HepG2 (cell line): ENCODE data around the gene PPME1. TPM values are rescaled to one million over a fixed set of nuclear protein-coding genes. Genes with fewer than 3 reads are reported as not detected.

ENCODE experiments used
- CBFB ChIP-seq: sonication (generic); formaldehyde crosslinking; IDR thresholded peaks from 2 replicates; pipeline ENCODE4 v1.4.0; 2020; ENCODE audit warnings: missing genetic modification reagents
- EEA1 ChIP-seq: sonication (generic); formaldehyde crosslinking; IDR thresholded peaks from 2 replicates; pipeline ENCODE4 v1.5.1; 2020; ENCODE audit warnings: mild to moderate bottlenecking, missing genetic modification reagents, borderline replicate concordance
- NFATC3 ChIP-seq: sonication (generic); formaldehyde crosslinking; IDR thresholded peaks from 2 replicates; pipeline ENCODE4 v1.5.1; 2020; ENCODE audit warnings: mild to moderate bottlenecking, missing genetic modification reagents
- NFKBIZ ChIP-seq: IDR thresholded peaks from 2 replicates; pipeline ENCODE4 v1.6.1; 2018; ENCODE audit warnings: missing genetic modification reagents, missing compliant biosample characterization
- PAWR ChIP-seq: sonication (generic); formaldehyde crosslinking; IDR thresholded peaks from 2 replicates; pipeline ENCODE4 v1.4.0; 2020; ENCODE audit warnings: missing genetic modification reagents, mild to moderate bottlenecking, borderline replicate concordance
- POLR2A ChIP-seq, 2 experiments: IDR thresholded peaks; 2 replicates each; pipeline ENCODE4 v1.6.1; 2011; ENCODE audit warnings: low read depth in 2 of 2, low read length in 2 of 2, mild to moderate bottlenecking in 1 of 2, moderate library complexity in 1 of 2; ENCODE audit not compliant: insufficient read depth in 1 of 2
- RELA ChIP-seq: sonication (generic); formaldehyde crosslinking; IDR thresholded peaks from 2 replicates; pipeline ENCODE4 v1.4.0; 2020; ENCODE audit warnings: missing genetic modification reagents
- RFX1 ChIP-seq: fragments of 450-650 bp; IDR thresholded peaks from 2 replicates; pipeline ENCODE4 v1.6.1; 2017
- SETDB1 ChIP-seq: sonication (generic); formaldehyde crosslinking; IDR thresholded peaks from 2 replicates; pipeline ENCODE4 v1.5.1; 2020; ENCODE audit warnings: missing genetic modification reagents, mild to moderate bottlenecking, borderline replicate concordance
- TOPORS ChIP-seq: sonication (generic); formaldehyde crosslinking; IDR thresholded peaks from 2 replicates; pipeline ENCODE4 v1.8.0; 2023; ENCODE audit warnings: mild to moderate bottlenecking, missing genetic modification reagents
- ZNF234 ChIP-seq: sonication (generic); formaldehyde crosslinking; conservative IDR thresholded peaks from 2 replicates; pipeline ENCODE4 v1.5.1; 2020; ENCODE audit warnings: mild to moderate bottlenecking, missing genetic modification reagents
- ZNF317 ChIP-seq: sonication (generic); formaldehyde crosslinking; IDR thresholded peaks from 2 replicates; pipeline ENCODE4 v1.5.0; 2020; ENCODE audit warnings: mild to moderate bottlenecking, missing genetic modification reagents
- ZNF484 ChIP-seq: sonication (generic); formaldehyde crosslinking; IDR thresholded peaks from 2 replicates; pipeline ENCODE4 v1.5.1; 2020; ENCODE audit warnings: mild to moderate bottlenecking, low read depth, missing genetic modification reagents, borderline replicate concordance
- ZNF546 ChIP-seq: sonication (generic); formaldehyde crosslinking; conservative IDR thresholded peaks from 2 replicates; pipeline ENCODE4 v1.8.1; 2023; ENCODE audit warnings: mild to moderate bottlenecking, missing genetic modification reagents
- ZNF605 ChIP-seq: sonication (generic); formaldehyde crosslinking; IDR thresholded peaks from 2 replicates; pipeline ENCODE4 v1.8.0; 2022; ENCODE audit warnings: mild to moderate bottlenecking, missing genetic modification reagents
- ZNF652 ChIP-seq: IDR thresholded peaks from 2 replicates; pipeline ENCODE4 v1.6.1; 2016; ENCODE audit warnings: low read depth, borderline replicate concordance
- ZNF703 ChIP-seq: sonication (generic); formaldehyde crosslinking; IDR thresholded peaks from 2 replicates; pipeline ENCODE4 v1.5.1; 2020; ENCODE audit warnings: missing genetic modification reagents, mild to moderate bottlenecking, moderate library complexity, borderline replicate concordance
- ZNF749 ChIP-seq: sonication (generic); formaldehyde crosslinking; IDR thresholded peaks from 2 replicates; pipeline ENCODE4 v1.8.0; 2022; ENCODE audit warnings: mild to moderate bottlenecking, missing genetic modification reagents, moderate library complexity, borderline replicate concordance
- ZNF775 ChIP-seq: sonication (generic); formaldehyde crosslinking; IDR thresholded peaks from 2 replicates; pipeline ENCODE4 v1.4.0; 2020; ENCODE audit warnings: missing genetic modification reagents, mild to moderate bottlenecking, moderate library complexity, borderline replicate concordance
- polyA plus RNA-seq, 8 experiments: library from polyadenylated mRNA; depleted of rRNA in 3 of 8; stranded (reverse) in 7 of 8; unstranded in 1 of 8; fragments of >200 nt; fragmentation: Illumina TruSeq in 4 of 8; extraction: Trizol in 4 of 8; gene quantifications; 2 replicates each; pipeline versions ENCODE4 v1.2.1 to v1.2.3, GENCODE V29; 2011 to 2016; ENCODE audit warnings: low read depth in 4 of 8, missing spikeins in 1 of 8, mixed read lengths in 1 of 8; ENCODE audit not compliant: insufficient read depth in 1 of 8
- total RNA-seq, 5 experiments: library from RNA; depleted of rRNA; stranded (reverse); fragments of >200 nt; fragmentation: Illumina TruSeq; extraction: Trizol; gene quantifications; 2 replicates each; pipeline ENCODE4 v1.2.3, GENCODE V29; 2016; ENCODE audit warnings: low read depth in 1 of 5
- TF ChIP-seq, protein P1 (sequence below): sonication (generic); formaldehyde crosslinking; IDR thresholded peaks from 2 replicates; pipeline ENCODE4 v1.5.0; 2020; ENCODE audit warnings: missing genetic modification reagents
- TF ChIP-seq, protein P2 (sequence below): sonication (generic); formaldehyde crosslinking; IDR thresholded peaks from 2 replicates; pipeline ENCODE4 v1.5.0; 2020; ENCODE audit warnings: mild to moderate bottlenecking, missing genetic modification reagents
- TF ChIP-seq, protein P3 (sequence below): sonication (generic); formaldehyde crosslinking; IDR thresholded peaks from 2 replicates; pipeline ENCODE4 v1.8.0; 2022; ENCODE audit warnings: missing genetic modification reagents, mild to moderate bottlenecking, borderline replicate concordance
- TF ChIP-seq, protein P4 (sequence below): sonication (generic); formaldehyde crosslinking; IDR thresholded peaks from 2 replicates; pipeline ENCODE4 v1.4.0; 2020; ENCODE audit warnings: missing genetic modification reagents

The PPME1 gene
- total and polyA plus RNA-seq, 2 of the 13 experiments (the other 11 are each of a cell fraction or from before 2014, with no cell fraction given), result 31.3 to 56.0 TPM

DNA sequence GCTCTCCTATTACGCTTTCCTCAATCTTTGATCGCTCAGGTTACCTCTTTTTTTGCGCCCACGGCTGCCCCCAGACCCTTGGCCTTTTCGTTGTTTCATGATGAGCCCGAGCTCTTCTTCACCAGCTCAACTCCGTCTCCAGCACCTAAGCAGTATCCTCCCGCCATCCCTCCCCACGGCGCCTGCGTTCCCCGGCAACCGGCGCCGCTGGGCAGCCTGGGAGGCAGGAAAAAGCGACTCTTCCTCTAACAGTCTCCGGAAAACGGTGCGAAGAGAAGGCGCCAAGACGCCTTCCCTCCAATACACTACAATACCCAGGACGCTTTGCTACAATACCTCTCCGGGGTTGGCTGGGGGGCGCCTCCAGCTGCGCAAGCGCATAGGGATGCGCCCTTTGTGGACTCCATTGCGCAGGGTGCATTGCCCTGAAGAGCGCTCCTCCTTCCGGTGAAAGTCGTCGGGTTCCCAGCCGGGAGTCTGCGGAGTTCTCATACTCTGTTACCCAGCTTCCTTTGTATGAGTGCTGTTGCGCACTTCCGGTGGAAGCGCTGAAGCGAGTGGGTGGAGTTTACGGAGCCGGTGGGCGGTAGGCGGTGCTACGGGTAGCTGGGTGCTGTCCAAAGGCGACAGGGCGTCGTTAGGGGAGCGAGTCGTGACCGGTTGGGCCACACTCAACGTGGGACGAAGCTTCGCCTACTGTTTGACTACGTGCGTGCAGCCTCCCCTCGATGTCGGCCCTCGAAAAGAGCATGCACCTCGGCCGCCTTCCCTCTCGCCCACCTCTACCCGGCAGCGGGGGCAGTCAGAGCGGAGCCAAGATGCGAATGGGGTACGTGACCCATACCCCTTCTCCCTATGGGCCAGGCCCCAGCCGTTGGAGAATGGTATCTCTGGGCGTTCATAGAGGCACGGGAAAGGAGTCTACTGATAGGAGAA, at the start of gene PPME1, which contains the start of gene C2CD3 (continued):
- peak; percentile 39; the same call in 1 of the 2 replicates for TF ChIP-seq RFX1
- TF ChIP-seq, protein P1, sequence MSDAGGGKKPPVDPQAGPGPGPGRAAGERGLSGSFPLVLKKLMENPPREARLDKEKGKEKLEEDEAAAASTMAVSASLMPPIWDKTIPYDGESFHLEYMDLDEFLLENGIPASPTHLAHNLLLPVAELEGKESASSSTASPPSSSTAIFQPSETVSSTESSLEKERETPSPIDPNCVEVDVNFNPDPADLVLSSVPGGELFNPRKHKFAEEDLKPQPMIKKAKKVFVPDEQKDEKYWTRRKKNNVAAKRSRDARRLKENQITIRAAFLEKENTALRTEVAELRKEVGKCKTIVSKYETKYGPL (CRISPR knock-in tag), result 0 out of 2 replicates have a peak, but pooled peaks have one; percentile 27
- peak; percentile 82; the same call in 1 of the 2 replicates for TF ChIP-seq EEA1
- no peak for TF ChIP-seq PAWR (CRISPR knock-in tag)
- TF ChIP-seq ZNF605, result peak; percentile 58; the same call in 1 of the 2 replicates
- no peak for TF ChIP-seq ZNF775 (CRISPR knock-in tag)
- no peak for TF ChIP-seq SETDB1 (CRISPR knock-in tag)
- TF ChIP-seq, protein P2, sequence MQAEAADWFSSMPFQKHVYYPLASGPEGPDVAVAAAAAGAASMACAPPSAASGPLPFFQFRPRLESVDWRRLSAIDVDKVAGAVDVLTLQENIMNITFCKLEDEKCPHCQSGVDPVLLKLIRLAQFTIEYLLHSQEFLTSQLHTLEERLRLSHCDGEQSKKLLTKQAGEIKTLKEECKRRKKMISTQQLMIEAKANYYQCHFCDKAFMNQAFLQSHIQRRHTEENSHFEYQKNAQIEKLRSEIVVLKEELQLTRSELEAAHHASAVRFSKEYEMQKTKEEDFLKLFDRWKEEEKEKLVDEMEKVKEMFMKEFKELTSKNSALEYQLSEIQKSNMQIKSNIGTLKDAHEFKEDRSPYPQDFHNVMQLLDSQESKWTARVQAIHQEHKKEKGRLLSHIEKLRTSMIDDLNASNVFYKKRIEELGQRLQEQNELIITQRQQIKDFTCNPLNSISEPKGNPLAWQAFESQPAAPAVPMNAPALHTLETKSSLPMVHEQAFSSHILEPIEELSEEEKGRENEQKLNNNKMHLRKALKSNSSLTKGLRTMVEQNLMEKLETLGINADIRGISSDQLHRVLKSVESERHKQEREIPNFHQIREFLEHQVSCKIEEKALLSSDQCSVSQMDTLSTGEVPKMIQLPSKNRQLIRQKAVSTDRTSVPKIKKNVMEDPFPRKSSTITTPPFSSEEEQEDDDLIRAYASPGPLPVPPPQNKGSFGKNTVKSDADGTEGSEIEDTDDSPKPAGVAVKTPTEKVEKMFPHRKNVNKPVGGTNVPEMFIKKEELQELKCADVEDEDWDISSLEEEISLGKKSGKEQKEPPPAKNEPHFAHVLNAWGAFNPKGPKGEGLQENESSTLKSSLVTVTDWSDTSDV (CRISPR knock-in tag), result no peak; the same call in 1 of the 2 replicates
- TF ChIP-seq, protein P3, sequence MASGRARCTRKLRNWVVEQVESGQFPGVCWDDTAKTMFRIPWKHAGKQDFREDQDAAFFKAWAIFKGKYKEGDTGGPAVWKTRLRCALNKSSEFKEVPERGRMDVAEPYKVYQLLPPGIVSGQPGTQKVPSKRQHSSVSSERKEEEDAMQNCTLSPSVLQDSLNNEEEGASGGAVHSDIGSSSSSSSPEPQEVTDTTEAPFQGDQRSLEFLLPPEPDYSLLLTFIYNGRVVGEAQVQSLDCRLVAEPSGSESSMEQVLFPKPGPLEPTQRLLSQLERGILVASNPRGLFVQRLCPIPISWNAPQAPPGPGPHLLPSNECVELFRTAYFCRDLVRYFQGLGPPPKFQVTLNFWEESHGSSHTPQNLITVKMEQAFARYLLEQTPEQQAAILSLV (CRISPR knock-in tag), result no peak
- TF ChIP-seq ZNF317, result peak; percentile 23; the same call in 1 of the 2 replicates
- 0 out of 2 replicates have a peak, but pooled peaks have one; percentile 22 for TF ChIP-seq CBFB
- no peak for TF ChIP-seq ZNF546
- 0 out of 2 replicates have a peak, but pooled peaks have one; percentile 70 for TF ChIP-seq ZNF749
- TF ChIP-seq ZNF484 (CRISPR knock-in tag), result no peak
- peak; percentile 5; the same call in 1 of the 2 replicates for TF ChIP-seq ZNF652 (CRISPR knock-in tag)
- TF ChIP-seq POLR2A (IDR thresholded peaks at IDR 0.05; ENCODE audit: insufficient read depth in 1 of 2, low read depth in 2 of 2, low read length in 2 of 2), result peak; percentile 88 to 98
- TF ChIP-seq RELA (CRISPR knock-in tag), result no peak
- TF ChIP-seq ZNF234 (CRISPR knock-in tag), result no peak
- peak; percentile 75 for TF ChIP-seq TOPORS (CRISPR knock-in tag)
- TF ChIP-seq, protein P4, sequence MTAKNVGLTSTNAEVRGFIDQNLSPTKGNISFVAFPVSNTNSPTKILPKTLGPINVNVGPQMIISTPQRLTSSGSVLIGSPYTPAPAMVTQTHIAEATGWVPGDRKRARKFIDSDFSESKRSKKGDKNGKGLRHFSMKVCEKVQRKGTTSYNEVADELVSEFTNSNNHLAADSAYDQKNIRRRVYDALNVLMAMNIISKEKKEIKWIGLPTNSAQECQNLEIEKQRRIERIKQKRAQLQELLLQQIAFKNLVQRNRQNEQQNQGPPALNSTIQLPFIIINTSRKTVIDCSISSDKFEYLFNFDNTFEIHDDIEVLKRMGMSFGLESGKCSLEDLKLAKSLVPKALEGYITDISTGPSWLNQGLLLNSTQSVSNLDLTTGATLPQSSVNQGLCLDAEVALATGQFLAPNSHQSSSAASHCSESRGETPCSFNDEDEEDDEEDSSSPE (CRISPR knock-in tag), result peak; percentile 95
- TF ChIP-seq ZNF703 (CRISPR knock-in tag), result no peak
- TF ChIP-seq NFATC3 (CRISPR knock-in tag), result no peak
- no peak; the same call in 1 of the 2 replicates for TF ChIP-seq NFKBIZ
